ENCODE data around the gene HHLA2.

HHLA2 gene

DNA sequence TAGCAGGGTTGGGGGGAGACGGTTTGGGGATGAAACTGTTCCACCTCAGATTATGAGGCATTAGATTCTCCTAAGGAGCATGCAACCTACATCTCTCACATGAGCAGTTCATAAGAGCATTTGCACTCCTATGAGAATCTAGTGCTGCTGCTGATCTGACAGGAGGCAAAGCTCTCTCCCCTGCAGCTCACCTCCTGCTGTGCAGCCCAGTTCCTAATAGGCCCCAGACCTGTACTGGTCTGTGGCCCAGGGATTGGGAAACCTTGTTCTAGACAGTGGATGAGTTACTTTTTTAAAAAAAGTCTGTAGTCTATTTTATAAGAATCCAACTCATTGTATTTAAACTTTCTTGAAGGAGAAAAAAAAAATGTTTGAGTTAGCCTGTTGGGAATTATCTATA is 100.0 kb downstream of the HHLA2 start:
- H3K4me3 ChIP-seq (ENCODE audit: control insufficient read depth, low read depth, low read length) = no peak overlapping the region
- TF ChIP-seq, protein P1, sequence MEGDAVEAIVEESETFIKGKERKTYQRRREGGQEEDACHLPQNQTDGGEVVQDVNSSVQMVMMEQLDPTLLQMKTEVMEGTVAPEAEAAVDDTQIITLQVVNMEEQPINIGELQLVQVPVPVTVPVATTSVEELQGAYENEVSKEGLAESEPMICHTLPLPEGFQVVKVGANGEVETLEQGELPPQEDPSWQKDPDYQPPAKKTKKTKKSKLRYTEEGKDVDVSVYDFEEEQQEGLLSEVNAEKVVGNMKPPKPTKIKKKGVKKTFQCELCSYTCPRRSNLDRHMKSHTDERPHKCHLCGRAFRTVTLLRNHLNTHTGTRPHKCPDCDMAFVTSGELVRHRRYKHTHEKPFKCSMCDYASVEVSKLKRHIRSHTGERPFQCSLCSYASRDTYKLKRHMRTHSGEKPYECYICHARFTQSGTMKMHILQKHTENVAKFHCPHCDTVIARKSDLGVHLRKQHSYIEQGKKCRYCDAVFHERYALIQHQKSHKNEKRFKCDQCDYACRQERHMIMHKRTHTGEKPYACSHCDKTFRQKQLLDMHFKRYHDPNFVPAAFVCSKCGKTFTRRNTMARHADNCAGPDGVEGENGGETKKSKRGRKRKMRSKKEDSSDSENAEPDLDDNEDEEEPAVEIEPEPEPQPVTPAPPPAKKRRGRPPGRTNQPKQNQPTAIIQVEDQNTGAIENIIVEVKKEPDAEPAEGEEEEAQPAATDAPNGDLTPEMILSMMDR (conservative IDR thresholded peaks at IDR 0.05; ENCODE audit: control insufficient read depth, insufficient read depth, low read depth, low read length) = no peak
- DNase-seq (ENCODE audit: low read depth) = no peak

DNA sequence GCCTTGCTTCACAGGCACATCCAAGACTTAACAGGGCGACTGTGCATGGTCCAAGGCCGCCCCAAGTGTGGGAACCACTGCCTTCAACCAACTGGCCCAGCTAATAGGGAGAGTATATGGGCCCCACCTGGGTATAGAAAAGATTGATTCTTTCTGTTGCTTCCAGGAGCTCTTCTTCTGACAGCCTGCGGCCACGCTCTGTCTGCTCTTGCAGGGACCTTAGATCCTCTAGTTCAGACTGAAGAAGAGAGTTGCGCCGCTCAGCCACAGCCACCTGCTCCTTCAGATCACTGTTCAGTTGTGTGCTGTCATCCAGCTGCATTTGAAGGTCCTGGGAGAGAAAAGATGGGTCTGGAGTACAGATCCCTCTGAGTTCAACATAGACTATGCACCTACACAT is 102.2 kb downstream of the HHLA2 start:
- DNase-seq (ENCODE audit: low read depth) = no peak
- no peak overlapping the region for H3K4me3 ChIP-seq (ENCODE audit: control insufficient read depth, low read depth, low read length)
- TF ChIP-seq, protein P1 (conservative IDR thresholded peaks at IDR 0.05; ENCODE audit: control insufficient read depth, insufficient read depth, low read depth, low read length) = no peak

DNA sequence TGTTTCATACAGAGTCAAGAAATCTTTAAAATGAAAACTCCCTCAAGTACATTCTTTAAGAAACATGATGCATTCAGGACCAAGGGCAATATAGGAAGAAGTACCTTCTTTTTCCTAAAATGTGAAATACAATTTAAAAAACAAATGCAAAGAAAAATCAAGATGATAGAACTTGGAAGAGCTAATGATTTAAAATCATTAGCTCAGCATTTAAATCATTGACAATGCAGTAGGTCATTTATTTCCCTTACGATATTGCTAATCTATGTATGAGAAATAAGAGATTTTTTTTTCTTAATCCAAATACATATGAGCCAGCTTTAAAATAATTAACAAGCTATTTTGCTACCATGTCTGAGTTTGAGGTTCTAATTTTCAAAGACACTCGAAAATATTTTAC is 105.5 kb downstream of the HHLA2 start:
- no peak overlapping the region for H3K4me3 ChIP-seq (ENCODE audit: control insufficient read depth, low read depth, low read length)
- TF ChIP-seq, protein P1 (conservative IDR thresholded peaks at IDR 0.05; ENCODE audit: control insufficient read depth, insufficient read depth, low read depth, low read length) = no peak
- DNase-seq (ENCODE audit: low read depth) = no peak

DNA sequence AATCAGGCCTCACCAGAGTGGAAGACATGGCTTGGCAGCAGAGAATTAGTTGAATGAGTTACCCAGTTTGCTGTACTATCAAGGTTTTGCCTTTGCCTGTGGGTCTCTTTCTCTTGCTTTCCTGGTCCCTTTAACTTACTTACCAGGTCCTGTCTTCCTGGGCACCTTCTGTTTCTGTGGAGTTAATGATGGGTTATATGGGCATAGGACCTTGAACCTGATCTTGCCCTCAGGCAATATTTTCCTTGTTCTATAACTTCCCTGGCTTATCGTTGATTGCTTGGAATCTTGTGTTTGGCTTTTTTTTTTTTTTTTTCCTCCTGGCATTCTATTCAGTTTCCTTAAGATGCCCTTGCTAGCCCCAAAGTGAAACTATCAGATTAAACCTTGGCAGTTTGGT is 106.8 kb downstream of the HHLA2 start:
- TF ChIP-seq, protein P1 (conservative IDR thresholded peaks at IDR 0.05; ENCODE audit: control insufficient read depth, insufficient read depth, low read depth, low read length) = no peak
- H3K4me3 ChIP-seq (ENCODE audit: control insufficient read depth, low read depth, low read length) = no peak overlapping the region
- no peak for DNase-seq (ENCODE audit: low read depth)

DNA sequence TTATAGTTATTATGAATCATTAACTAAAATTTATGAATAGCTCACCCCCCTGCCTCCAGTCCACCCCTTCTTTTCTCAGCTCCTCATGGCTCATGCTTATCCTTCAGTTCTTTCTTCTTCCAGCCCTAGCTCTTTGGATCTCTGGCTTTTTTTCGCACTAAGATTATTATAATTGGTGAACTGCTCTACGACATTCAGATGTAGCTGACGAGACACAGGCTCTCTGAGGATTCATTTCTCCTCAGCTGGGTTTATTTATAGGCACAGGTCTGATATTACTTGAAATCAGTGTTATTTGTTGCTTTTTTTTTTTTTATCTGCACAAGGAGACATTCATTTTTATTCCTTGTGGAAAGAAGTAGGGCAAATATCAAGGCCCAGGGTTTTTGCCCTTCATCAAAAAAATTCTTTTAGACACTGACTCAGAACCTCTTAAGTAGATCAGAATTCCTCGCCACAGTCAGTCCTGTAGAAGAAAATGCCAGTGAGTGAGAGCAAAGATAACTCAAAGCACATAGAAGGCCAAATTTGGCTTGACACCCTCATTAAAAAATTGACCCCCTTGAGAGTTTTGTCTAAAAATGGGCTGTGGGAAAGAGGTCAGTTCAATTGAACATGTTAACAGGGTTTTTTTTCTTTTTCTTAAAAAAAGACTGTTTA is 107.5 kb downstream of the HHLA2 start:
- DNase-seq (ENCODE audit: low read depth) = no peak
- TF ChIP-seq, protein P1 (conservative IDR thresholded peaks at IDR 0.05; ENCODE audit: control insufficient read depth, insufficient read depth, low read depth, low read length) = no peak
- H3K4me3 ChIP-seq (ENCODE audit: control insufficient read depth, low read depth, low read length) = no peak overlapping the region

DNA sequence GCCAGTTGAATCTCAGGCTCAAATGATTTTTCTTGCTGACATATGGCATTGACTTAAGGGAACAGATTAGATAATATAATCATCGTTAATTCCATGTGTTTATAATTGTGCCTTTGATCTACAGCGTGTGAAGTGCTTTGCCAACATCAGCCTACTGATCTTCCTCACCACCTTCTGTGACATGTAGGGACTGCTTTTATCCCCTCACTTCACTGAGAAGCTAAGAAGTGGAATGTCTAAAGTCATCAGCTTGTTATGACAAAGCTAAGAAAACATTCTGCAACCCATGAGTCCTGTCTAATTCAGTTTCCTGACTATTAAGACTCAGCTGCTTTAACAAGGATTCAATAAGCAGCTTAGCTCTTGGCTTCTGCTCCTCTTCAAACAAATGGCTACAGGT is 108.0 kb downstream of the HHLA2 start:
- DNase-seq (ENCODE audit: low read depth) = peak; percentile 18
- TF ChIP-seq, protein P1 (conservative IDR thresholded peaks at IDR 0.05; ENCODE audit: control insufficient read depth, insufficient read depth, low read depth, low read length) = no peak
- H3K4me3 ChIP-seq (ENCODE audit: control insufficient read depth, low read depth, low read length) = no peak overlapping the region

Measured in fibroblast of mammary gland (primary cell).